Hepatocyte (in vitro differentiated cells): ENCODE data around the gene CAD.

Source experiments
- EZH2 ChIP-seq: fragments of 200-600 bp; sonication (generic); IDR thresholded peaks from 2 replicates; pipeline ENCODE4 v1.6.1; 2016; ENCODE audit warnings: antibody characterized with exemption, mild to moderate bottlenecking, borderline replicate concordance
- EZH2phosphoT487 ChIP-seq: fragments of 200-600 bp; sonication (generic); IDR thresholded peaks from one replicate; pipeline ENCODE4 v1.6.1; 2018; ENCODE audit warnings: antibody characterized with exemption, mild to moderate bottlenecking, low read depth, moderate library complexity; ENCODE audit not compliant: unreplicated experiment, severe bottlenecking
- TF ChIP-seq, protein P1 (sequence below): fragments of 200-600 bp; sonication (generic); IDR thresholded peaks from 2 replicates; pipeline ENCODE4 v1.5.1; 2016; ENCODE audit warnings: antibody characterized with exemption, mild to moderate bottlenecking; ENCODE audit not compliant: poor library complexity

DNA sequence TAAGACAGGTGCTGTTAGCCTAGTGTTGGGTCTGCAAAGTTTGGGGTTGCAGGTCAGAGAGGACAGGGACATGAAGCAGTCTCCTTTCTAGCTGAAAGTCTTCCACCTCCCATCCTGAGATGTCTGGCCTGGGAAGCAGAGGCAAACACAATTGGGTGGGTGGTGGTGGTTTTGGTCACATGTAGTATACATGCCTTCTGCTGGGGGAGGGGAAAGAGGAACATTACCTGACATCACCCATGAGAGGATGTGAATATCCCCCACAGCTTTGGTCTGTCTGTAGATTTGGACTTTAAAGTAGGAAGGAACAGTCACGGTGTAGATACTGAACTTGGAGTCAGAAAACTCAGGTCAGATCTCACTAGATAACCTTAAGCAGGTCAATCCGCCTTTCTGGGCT lies 53.5 kb downstream of the CAD start:
- TF ChIP-seq, protein P1, sequence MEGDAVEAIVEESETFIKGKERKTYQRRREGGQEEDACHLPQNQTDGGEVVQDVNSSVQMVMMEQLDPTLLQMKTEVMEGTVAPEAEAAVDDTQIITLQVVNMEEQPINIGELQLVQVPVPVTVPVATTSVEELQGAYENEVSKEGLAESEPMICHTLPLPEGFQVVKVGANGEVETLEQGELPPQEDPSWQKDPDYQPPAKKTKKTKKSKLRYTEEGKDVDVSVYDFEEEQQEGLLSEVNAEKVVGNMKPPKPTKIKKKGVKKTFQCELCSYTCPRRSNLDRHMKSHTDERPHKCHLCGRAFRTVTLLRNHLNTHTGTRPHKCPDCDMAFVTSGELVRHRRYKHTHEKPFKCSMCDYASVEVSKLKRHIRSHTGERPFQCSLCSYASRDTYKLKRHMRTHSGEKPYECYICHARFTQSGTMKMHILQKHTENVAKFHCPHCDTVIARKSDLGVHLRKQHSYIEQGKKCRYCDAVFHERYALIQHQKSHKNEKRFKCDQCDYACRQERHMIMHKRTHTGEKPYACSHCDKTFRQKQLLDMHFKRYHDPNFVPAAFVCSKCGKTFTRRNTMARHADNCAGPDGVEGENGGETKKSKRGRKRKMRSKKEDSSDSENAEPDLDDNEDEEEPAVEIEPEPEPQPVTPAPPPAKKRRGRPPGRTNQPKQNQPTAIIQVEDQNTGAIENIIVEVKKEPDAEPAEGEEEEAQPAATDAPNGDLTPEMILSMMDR, result no peak
- no peak for TF ChIP-seq EZH2phosphoT487
- no peak for TF ChIP-seq EZH2
